ENCODE measurements around the gene RNU1-2. TPM values are rescaled to one million over a fixed set of nuclear protein-coding genes. Genes with fewer than 3 reads are reported as not detected.
"Not testable (repeated sequence)": the region's sequence is repeated elsewhere in the genome, so short reads cannot be mapped to it uniquely, and the experiment has no call there.

Gene RNU1-2
- total and polyA plus RNA-seq, 2 of the 4 experiments (the other 2 are of a cell fraction): under 0.01 TPM; not detected in 1

- H3K4me2 ChIP-seq (ENCODE audit: low read depth, low read length); H3K23ac ChIP-seq (ENCODE audit: low read depth, low read length); DNase-seq; H3K36me3 ChIP-seq (ENCODE audit: control insufficient read depth, insufficient read depth, low read length); in situ Hi-C loops (cut with MboI; ENCODE audit: low sequenced_read_pairs); H3K4me1 ChIP-seq (ENCODE audit: control insufficient read depth, insufficient read depth, low read length); H4K20me1 ChIP-seq (ENCODE audit: insufficient read depth, low read length); H3K4me3 ChIP-seq (ENCODE audit: insufficient read depth, low read depth, low read length); H4K91ac ChIP-seq (ENCODE audit: insufficient read depth, low read depth, low read length); H2AFZ ChIP-seq (replicated peaks; ENCODE audit: low read length, poor library complexity); H3K14ac ChIP-seq (replicated peaks; ENCODE audit: low read depth, low read length); H3K27me3 ChIP-seq (ENCODE audit: control insufficient read depth, insufficient read depth, low read length); H2BK5ac ChIP-seq (ENCODE audit: low read depth, low read length, poor library complexity, severe bottlenecking); H3K27ac ChIP-seq (ENCODE audit: insufficient read depth, low read length); intact Hi-C loops (cut with micrococcal nuclease); H2AK9ac ChIP-seq (replicated peaks; ENCODE audit: low read depth, low read length, poor library complexity); H3K9me3 ChIP-seq (ENCODE audit: control insufficient read depth, insufficient read depth, low read length); H2AK5ac ChIP-seq (ENCODE audit: low read depth, low read length); H4K5ac ChIP-seq (ENCODE audit: low read depth, low read length); H2BK120ac ChIP-seq (ENCODE audit: low read depth, low read length); dilution Hi-C loops (cut with HindIII; ENCODE audit: low sequenced_read_pairs, unreplicated experiment); BruUV-seq (replicated peaks); H2BK20ac ChIP-seq (ENCODE audit: low read depth, low read length); H2BK15ac ChIP-seq (ENCODE audit: low read depth, low read length); H3K4ac ChIP-seq (ENCODE audit: low read depth, low read length); H4K8ac ChIP-seq (ENCODE audit: low read depth in 2 of 2, low read length in 2 of 2); H3K9me1 ChIP-seq (ENCODE audit: insufficient read depth, low read length); ATAC-seq (ENCODE audit: low read depth); H3K9ac ChIP-seq (ENCODE audit: low read depth, low read length); H3K18ac ChIP-seq (ENCODE audit: low read depth, low read length); H3K56ac ChIP-seq (ENCODE audit: extremely low read depth, insufficient read depth, low read length): not testable (repeated sequence)
- H3K79me1 ChIP-seq (ENCODE audit: low read depth in 1 of 2, low read length in 2 of 2): peaks cover 0 to 23% of the 10 kb centered on the region in 2 experiments; a peak in 2 of 4 replicates
- ChIA-PET POLR2A (ENCODE audit: unreplicated experiment) (interaction anchor here (0.6 kb wide), 1 partner anchor 402 kb away, joined by 3 read pairs; no protein-coding TSS in a partner anchor), CTCF (interaction anchor here (0.7 to 0.9 kb wide), 2 partner anchors 216 to 304 kb away, joined by 3 to 5 read pairs; no protein-coding TSS in a partner anchor)
- WGBS, 2 experiments (ENCODE audit: extremely low coverage in 2 of 2, insufficient read length in 1 of 2): 50% methylated on average over 2 of the region's 10 CpGs; no CpG with 5 or more reads in 1 of the 2 experiments
Observed at GRCh38 chr1:16916036-16916880, 20.5 kb downstream of the RNU1-2 start.
